ENCODE measurements around the gene TMEM91. TPM values are rescaled to one million over a fixed set of nuclear protein-coding genes. Genes with fewer than 3 reads are reported as not detected.
"Not testable (repeated sequence)": the region's sequence is repeated elsewhere in the genome, so short reads cannot be mapped to it uniquely, and the experiment has no call there.

The TMEM91 gene
- total RNA-seq, 1 donor: 2.6 TPM

GRCh38 chr19:41366089-41366488 is 10.2 kb upstream of the TMEM91 start:
- peak; percentile 16 for TF ChIP-seq CTCF (IDR thresholded peaks at IDR 0.05; ENCODE audit: insufficient read depth, low read depth, low read length)
- no peak overlapping the region for H3K4me3 ChIP-seq (ENCODE audit: low read depth, low read length)
- no peak for DNase-seq (ENCODE audit: low read depth)

GRCh38 chr19:41367848-41368301 is 8.5 kb upstream of the TMEM91 start:
- no peak for TF ChIP-seq CTCF (IDR thresholded peaks at IDR 0.05; ENCODE audit: insufficient read depth, low read depth, low read length)
- peak; percentile 97 for DNase-seq (ENCODE audit: low read depth)
- no peak overlapping the region for H3K4me3 ChIP-seq (ENCODE audit: low read depth, low read length)

DNA sequence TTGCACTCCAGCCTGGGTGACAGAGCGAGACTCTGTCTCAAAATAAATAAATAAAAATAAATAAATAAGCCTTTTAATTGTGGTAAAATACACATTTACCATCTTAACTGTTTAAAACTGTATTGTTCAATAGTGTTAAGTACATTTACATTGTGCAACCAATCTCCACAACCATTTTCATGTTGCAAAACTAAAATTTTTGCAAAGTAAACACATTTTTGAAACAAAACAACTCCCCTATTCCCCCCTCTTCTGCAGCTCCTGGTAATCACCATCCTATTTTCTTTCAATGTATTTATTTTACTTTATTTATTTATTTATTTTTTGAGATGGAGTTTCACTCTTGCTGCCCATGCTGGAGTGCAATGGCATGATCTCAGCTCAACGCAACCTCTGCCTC is 6.6 kb upstream of the TMEM91 start:
- no peak overlapping the region for H3K4me3 ChIP-seq (ENCODE audit: low read depth, low read length)

DNA sequence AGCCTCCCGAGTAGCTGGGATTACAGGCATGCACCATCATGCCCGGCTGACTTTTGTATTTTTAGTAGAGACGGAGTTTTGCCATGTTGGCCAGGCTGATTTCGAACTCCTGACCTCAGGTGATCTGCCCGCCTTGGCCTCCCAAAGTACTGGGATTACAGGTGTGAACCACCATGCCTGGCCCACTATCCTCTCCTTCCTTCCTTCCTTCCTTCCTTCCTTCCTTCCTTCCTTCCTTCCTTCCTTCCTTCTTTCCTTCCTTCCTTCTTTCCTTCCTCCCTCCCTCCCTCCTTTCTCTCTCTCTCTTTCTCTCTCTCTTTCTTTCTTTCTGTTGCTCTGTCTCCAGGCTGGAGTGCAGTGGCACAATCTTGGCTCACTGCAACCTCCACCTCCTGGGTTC is 5.2 kb upstream of the TMEM91 start:
- H3K4me3 ChIP-seq (ENCODE audit: low read depth, low read length); DNase-seq (ENCODE audit: low read depth): not testable (repeated sequence)

More for the DNA sequence above, 6.6 kb upstream of the TMEM91 start:
- DNase-seq (ENCODE audit: low read depth): no peak
- TF ChIP-seq CTCF (IDR thresholded peaks at IDR 0.05; ENCODE audit: insufficient read depth, low read depth, low read length): no peak

DNA sequence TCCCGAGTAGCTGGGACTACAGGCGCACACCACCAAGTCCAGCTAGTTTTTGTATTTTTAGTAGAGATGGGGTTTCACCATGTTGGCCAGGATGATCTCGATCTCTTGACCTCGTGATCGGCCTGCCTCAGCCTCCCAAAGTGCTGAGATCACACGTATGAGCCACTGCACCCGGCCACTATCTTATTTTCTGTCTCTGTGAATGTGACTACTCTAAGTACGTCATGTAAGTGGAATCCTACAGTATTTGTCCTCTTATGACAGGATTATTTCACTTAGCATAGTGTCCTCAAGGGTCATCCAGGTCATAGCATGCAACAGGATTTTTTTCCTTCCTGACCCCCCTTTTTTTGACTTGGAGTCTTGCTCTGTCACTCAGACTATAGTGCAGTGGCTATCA is 4.8 kb upstream of the TMEM91 start:
- DNase-seq (ENCODE audit: low read depth): no peak
- no peak overlapping the region for H3K4me3 ChIP-seq (ENCODE audit: low read depth, low read length)
- TF ChIP-seq CTCF (IDR thresholded peaks at IDR 0.05; ENCODE audit: insufficient read depth, low read depth, low read length): no peak

- no peak for DNase-seq (ENCODE audit: low read depth)
- no peak overlapping the region for H3K4me3 ChIP-seq (ENCODE audit: low read depth, low read length)
- no peak for TF ChIP-seq CTCF (IDR thresholded peaks at IDR 0.05; ENCODE audit: insufficient read depth, low read depth, low read length)
Measured at GRCh38 chr19:41372501-41372900, 3.8 kb upstream of the TMEM91 start.

- DNase-seq (ENCODE audit: low read depth): peak; percentile 97
- no peak for TF ChIP-seq CTCF (IDR thresholded peaks at IDR 0.05; ENCODE audit: insufficient read depth, low read depth, low read length)
Measured at GRCh38 chr19:41373993-41374392, 2.3 kb upstream of the TMEM91 start.

More at GRCh38 chr19:41373993-41374392, 2.3 kb upstream of the TMEM91 start:
- no peak overlapping the region for H3K4me3 ChIP-seq (ENCODE audit: low read depth, low read length)

Measured in fibroblast of villous mesenchyme (primary cell).